GM23338 (cell line): Measurements from ENCODE around the gene KIAA1217. TPM values are rescaled to one million over a fixed set of nuclear protein-coding genes. Genes with fewer than 3 reads are reported as not detected.

Experiments used
- ATAC-seq: fragments of 200-7000 bp; cut with Tn5 transposase; 3 replicates; pipeline ENCODE4 v1.9.1; 2020
- DNase-seq: peaks from one replicate; pipeline ENCODE4 v3.0.0-alpha.2; 2015; ENCODE audit warnings: low spot score
- H2AFZ ChIP-seq: fragments of 200-600 bp; sonication (generic); 2 replicates; pipeline ENCODE4 v1.8.0; 2016; ENCODE audit warnings: antibody characterized with exemption, mild to moderate bottlenecking, moderate library complexity
- H3F3A ChIP-seq: fragments of 200-600 bp; sonication (generic); replicated peaks from 2 replicates; pipeline ENCODE4 v1.8.0; 2017; ENCODE audit warnings: antibody characterized with exemption, mixed run types, low read depth
- H3K27ac ChIP-seq: fragments of 200-600 bp; sonication (generic); 2 replicates; pipeline ENCODE4 v1.6.1; 2016; ENCODE audit warnings: low read depth
- H3K27me3 ChIP-seq: fragments of 200-600 bp; sonication (generic); 2 replicates; pipeline ENCODE4 v1.8.0; 2016; ENCODE audit warnings: mild to moderate bottlenecking, mixed run types, moderate library complexity; ENCODE audit not compliant: insufficient read depth
- H3K36me3 ChIP-seq: fragments of 200-600 bp; sonication (generic); 2 replicates; pipeline ENCODE4 v1.8.0; 2016; ENCODE audit warnings: mild to moderate bottlenecking; ENCODE audit not compliant: insufficient read depth
- H3K4me1 ChIP-seq: fragments of 200-600 bp; sonication (generic); 2 replicates; pipeline ENCODE4 v1.8.0; 2016; ENCODE audit warnings: mild to moderate bottlenecking, moderate library complexity; ENCODE audit not compliant: insufficient read depth
- H3K4me2 ChIP-seq: fragments of 200-600 bp; sonication (generic); 2 replicates; pipeline ENCODE4 v1.7.1; 2017; ENCODE audit warnings: mixed run types
- H3K4me3 ChIP-seq: fragments of 200-600 bp; sonication (generic); 2 replicates; pipeline ENCODE4 v1.6.1; 2016; ENCODE audit warnings: mixed run types
- H3K79me2 ChIP-seq: fragments of 200-600 bp; sonication (generic); replicated peaks from 2 replicates; pipeline ENCODE4 v1.8.0; 2017; ENCODE audit warnings: mild to moderate bottlenecking; ENCODE audit not compliant: insufficient read depth
- H3K9me2 ChIP-seq: fragments of 200-600 bp; sonication (generic); 2 replicates; pipeline ENCODE4 v1.8.0; 2017; ENCODE audit not compliant: insufficient read depth
- H4K20me1 ChIP-seq: fragments of 200-600 bp; sonication (generic); replicated peaks from 2 replicates; pipeline ENCODE4 v1.8.0; 2017; ENCODE audit warnings: mild to moderate bottlenecking; ENCODE audit not compliant: insufficient read depth
- H3K27ac Mint-ChIP-seq: 2 replicates; pipeline ENCODE4 v1.8.0; 2020; ENCODE audit warnings: inconsistent platforms, mild to moderate bottlenecking, moderate library complexity, mixed read lengths
- H3K27me3 Mint-ChIP-seq: 3 replicates; pipeline ENCODE4 v1.8.0; 2022; ENCODE audit warnings: low read depth, mild to moderate bottlenecking, moderate library complexity, mixed read lengths, inconsistent platforms; ENCODE audit not compliant: insufficient read depth, poor library complexity
- H3K36me3 Mint-ChIP-seq: 3 replicates; pipeline ENCODE4 v1.8.0; 2021; ENCODE audit warnings: low read depth, mild to moderate bottlenecking, inconsistent platforms, moderate library complexity, mixed read lengths
- H3K4me1 Mint-ChIP-seq: 3 replicates; pipeline ENCODE4 v1.8.0; 2020; ENCODE audit warnings: mild to moderate bottlenecking, inconsistent platforms, mixed read lengths
- H3K4me3 Mint-ChIP-seq: 3 replicates; pipeline ENCODE4 v1.8.0; 2021; ENCODE audit warnings: moderate library complexity, mild to moderate bottlenecking, inconsistent platforms, mixed read lengths
- H3K9me3 Mint-ChIP-seq: 3 replicates; pipeline ENCODE4 v1.8.0; 2020; ENCODE audit warnings: moderate library complexity, mild to moderate bottlenecking, inconsistent platforms, mixed read lengths
- CREB1 ChIP-seq: fragments of 250-450 bp; sonication (Bioruptor Pico); IDR thresholded peaks from 2 replicates; pipeline ENCODE4 v1.5.0; 2020; ENCODE audit warnings: low read depth, mild to moderate bottlenecking, moderate library complexity
- CTCF ChIP-seq, 2 experiments: fragments of 200-600 bp in 1 of 2; sonication (generic) in 1 of 2; conservative IDR thresholded peaks; 2 replicates each; pipeline versions ENCODE4 v1.5.1 to v1.6.1; 2016 to 2017; ENCODE audit warnings: antibody characterized with exemption in 2 of 2, low read depth in 2 of 2, mild to moderate bottlenecking in 2 of 2, moderate library complexity in 1 of 2
- ETS1 ChIP-seq: IDR thresholded peaks from 2 replicates; pipeline ENCODE4 v1.6.1; 2016; ENCODE audit warnings: antibody characterized with exemption
- EZH2 ChIP-seq: fragments of 200-600 bp; sonication (generic); IDR thresholded peaks from one replicate; pipeline ENCODE4 v1.8.0; 2017; ENCODE audit warnings: antibody characterized with exemption, mild to moderate bottlenecking, low read depth; ENCODE audit not compliant: unreplicated experiment
- EZH2phosphoT487 ChIP-seq: fragments of 200-600 bp; sonication (generic); IDR thresholded peaks from one replicate; pipeline ENCODE4 v1.8.1; 2018; ENCODE audit warnings: antibody characterized with exemption; ENCODE audit not compliant: unreplicated experiment
- JUNB ChIP-seq: IDR thresholded peaks from one replicate; pipeline ENCODE4 v1.6.1; 2016; ENCODE audit warnings: antibody characterized with exemption; ENCODE audit not compliant: unreplicated experiment
- NANOG ChIP-seq: IDR thresholded peaks from 2 replicates; pipeline ENCODE4 v1.6.1; 2016; ENCODE audit warnings: antibody characterized with exemption, borderline replicate concordance
- POLR2AphosphoS5 ChIP-seq: IDR thresholded peaks from 2 replicates; pipeline ENCODE4 v1.6.1; 2016; ENCODE audit warnings: antibody characterized with exemption, low read depth
- REST ChIP-seq: IDR thresholded peaks from one replicate; pipeline ENCODE4 v1.6.1; 2018; ENCODE audit warnings: antibody characterized with exemption; ENCODE audit not compliant: unreplicated experiment
- STAT1 ChIP-seq: IDR thresholded peaks from one replicate; pipeline ENCODE4 v1.6.1; 2016; ENCODE audit warnings: antibody characterized with exemption; ENCODE audit not compliant: unreplicated experiment
- ZNF114 ChIP-seq: fragments of 250-450 bp; sonication (Bioruptor Pico); IDR thresholded peaks from 2 replicates; pipeline ENCODE4 v1.5.0; 2020; ENCODE audit warnings: mild to moderate bottlenecking, moderate library complexity
- ZNF331 ChIP-seq: fragments of 250-450 bp; sonication (Bioruptor Pico); IDR thresholded peaks from 2 replicates; pipeline ENCODE4 v1.5.0; 2020; ENCODE audit warnings: low read depth, mild to moderate bottlenecking, moderate library complexity
- ZNF462 ChIP-seq: fragments of 250-450 bp; sonication (Bioruptor Pico); IDR thresholded peaks from 2 replicates; pipeline ENCODE4 v1.5.0; 2020; ENCODE audit warnings: mild to moderate bottlenecking, moderate library complexity
- polyA plus RNA-seq: library from polyadenylated mRNA; unstranded; fragments of >200 nt; fragmentation: Nextera tagmentation; extraction: Ambion mirVana; gene quantifications from 2 replicates; pipeline ENCODE4 v1.2.1, GENCODE V29; 2016
- total RNA-seq: library from RNA; depleted of rRNA; stranded (reverse); fragments of >200 nt; shearing (Covaris generic); gene quantifications from 2 replicates; pipeline ENCODE4 v1.2.3, GENCODE V29; 2014

Gene KIAA1217
- total and polyA plus RNA-seq, 2 experiments from 2014 or later = 6.4 to 9.1 TPM

GRCh38 chr10:24493165-24493564 is 284.2 kb downstream of the KIAA1217 start:
- DNase-seq = no peak
- H2AFZ ChIP-seq = no peak overlapping the region
- no peaks in the 10 kb centered on the region for H3K79me2 ChIP-seq
- H3F3A ChIP-seq = no peaks in the 10 kb centered on the region
- Mint-ChIP-seq H3K9me3 (no peaks in the 10 kb centered on the region), H3K27ac (no peak overlapping the region), H3K27me3 (no peaks in the 10 kb centered on the region), H3K36me3 (no peaks in the 10 kb centered on the region; the same call in 2 of the 3 replicates), H3K4me3 (no peak overlapping the region), H3K4me1 (peaks cover 18% of the 10 kb centered on the region)
- no peak overlapping the region for H3K27ac ChIP-seq
- no peaks in the 10 kb centered on the region for H4K20me1 ChIP-seq
- ATAC-seq = no peak
- H3K4me3 ChIP-seq = no peak overlapping the region
- H3K36me3 ChIP-seq = no peaks in the 10 kb centered on the region
- peaks cover 6% of the 10 kb centered on the region for H3K4me1 ChIP-seq
- TF ChIP-seq ZNF331 (CRISPR knock-in tag) = no peak
- TF ChIP-seq ZNF462 (CRISPR knock-in tag) = no peak
- no peak for TF ChIP-seq REST
- no peak for TF ChIP-seq JUNB
- no peak for TF ChIP-seq ETS1
- TF ChIP-seq CTCF (conservative IDR thresholded peaks at IDR 0.05; ENCODE audit: low read depth in 2 of 2) = no peak
- TF ChIP-seq NANOG = no peak
- no peak for TF ChIP-seq POLR2AphosphoS5
- no peak for TF ChIP-seq CREB1 (CRISPR knock-in tag)
- TF ChIP-seq STAT1 = no peak
- no peak for TF ChIP-seq EZH2
- no peak for TF ChIP-seq ZNF114 (CRISPR knock-in tag)
- no peak for TF ChIP-seq EZH2phosphoT487
- no peaks in the 10 kb centered on the region for H3K27me3 ChIP-seq
- H3K4me2 ChIP-seq = no peak overlapping the region
- H3K9me2 ChIP-seq = no peaks in the 10 kb centered on the region
